Measurements from ENCODE around the gene ZNF770.
A peak's percentile ranks its signal among the peaks of the same experiment; 100 is the strongest.

Gene ZNF770

GRCh38 chr15:34964277-34964676 lies 23.8 kb downstream of the ZNF770 start:
- Histone ChIP-seq H2AFZ (ENCODE audit: low read length) (no peak overlapping the region), H3K27me3 (replicated peaks; ENCODE audit: insufficient read depth, low read length) (no peaks in the 10 kb centered on the region), H3F3A (ENCODE audit: insufficient read depth, low read length) (no peaks in the 10 kb centered on the region), H3K4me3 (ENCODE audit: low read length) (no peak overlapping the region), H3K36me3 (replicated peaks; ENCODE audit: insufficient read depth, low read length) (0 out of 2 replicates have a peak, but pooled peaks cover 6% of the 10 kb centered on the region), H3K4me1 (ENCODE audit: low read length) (peaks cover 3% of the 10 kb centered on the region; the same call in 1 of the 2 replicates), H3K4me2 (ENCODE audit: low read depth, low read length) (no peak overlapping the region), H3K9ac (ENCODE audit: low read length) (no peak overlapping the region), H4K20me1 (ENCODE audit: insufficient read depth, low read length) (no peaks in the 10 kb centered on the region; the same call in 1 of the 2 replicates), H3K9me3 (replicated peaks; ENCODE audit: insufficient read depth, low read length) (no peaks in the 10 kb centered on the region), H3K9me2 (replicated peaks; ENCODE audit: insufficient read depth, low read length) (no peaks in the 10 kb centered on the region), H3K27ac (ENCODE audit: low read length) (no peak overlapping the region), H3K79me2 (ENCODE audit: low read length) (peaks cover 69% of the 10 kb centered on the region)
- no peak for TF ChIP-seq EZH2 (optimal IDR thresholded peaks at IDR 0.05; ENCODE audit: low read depth, low read length)
- TF ChIP-seq CTCF (IDR thresholded peaks at IDR 0.05; ENCODE audit: low read length) = no peak
- no peak for TF ChIP-seq EZH2phosphoT487 (IDR thresholded peaks at IDR 0.05; ENCODE audit: low read length)
- no peak for DNase-seq

GRCh38 chr15:34953851-34954250 lies 34.2 kb downstream of the ZNF770 start:
- 0 out of 2 replicates have a peak overlapping the region, but pooled peaks have one; percentile 14 for H3K4me3 ChIP-seq (ENCODE audit: low read length)
- peak overlapping the region; percentile 65 for H3K4me2 ChIP-seq (ENCODE audit: low read depth, low read length)
- no peaks in the 10 kb centered on the region for H4K20me1 ChIP-seq (ENCODE audit: insufficient read depth, low read length)
- no peaks in the 10 kb centered on the region for H3K27me3 ChIP-seq (replicated peaks; ENCODE audit: insufficient read depth, low read length)
- H3F3A ChIP-seq (ENCODE audit: insufficient read depth, low read length) = peaks cover 14% of the 10 kb centered on the region
- H3K27ac ChIP-seq (ENCODE audit: low read length) = peak overlapping the region; percentile 73; the same call in 1 of the 2 replicates
- H3K9me3 ChIP-seq (replicated peaks; ENCODE audit: insufficient read depth, low read length) = no peaks in the 10 kb centered on the region
- no peak overlapping the region for H2AFZ ChIP-seq (ENCODE audit: low read length)
- no peaks in the 10 kb centered on the region for H3K9me2 ChIP-seq (replicated peaks; ENCODE audit: insufficient read depth, low read length)
- TF ChIP-seq CTCF (IDR thresholded peaks at IDR 0.05; ENCODE audit: low read length) (no peak), EZH2phosphoT487 (IDR thresholded peaks at IDR 0.05; ENCODE audit: low read length) (no peak), EZH2 (optimal IDR thresholded peaks at IDR 0.05; ENCODE audit: low read depth, low read length) (no peak)
- H3K9ac ChIP-seq (ENCODE audit: low read length) = peak overlapping the region; percentile 24; the same call in 1 of the 2 replicates
- H3K36me3 ChIP-seq (replicated peaks; ENCODE audit: insufficient read depth, low read length) = no peaks in the 10 kb centered on the region; the same call in 1 of the 2 replicates
- DNase-seq = peak; percentile 71
- peaks cover 18% of the 10 kb centered on the region for H3K4me1 ChIP-seq (ENCODE audit: low read length)
- H3K79me2 ChIP-seq (ENCODE audit: low read length) = peaks cover 39% of the 10 kb centered on the region

GRCh38 chr15:34952481-34952880 lies 35.6 kb downstream of the ZNF770 start:
- peaks cover 35% of the 10 kb centered on the region for H3K79me2 ChIP-seq (ENCODE audit: low read length)
- H3K4me3 ChIP-seq (ENCODE audit: low read length) = no peak overlapping the region
- H3F3A ChIP-seq (ENCODE audit: insufficient read depth, low read length) = peaks cover 14% of the 10 kb centered on the region
- no peaks in the 10 kb centered on the region for H3K27me3 ChIP-seq (replicated peaks; ENCODE audit: insufficient read depth, low read length)
- H3K9me2 ChIP-seq (replicated peaks; ENCODE audit: insufficient read depth, low read length) = no peaks in the 10 kb centered on the region
- DNase-seq = no peak
- no peak overlapping the region for H3K27ac ChIP-seq (ENCODE audit: low read length)
- H3K4me2 ChIP-seq (ENCODE audit: low read depth, low read length) = no peak overlapping the region
- H3K9me3 ChIP-seq (replicated peaks; ENCODE audit: insufficient read depth, low read length) = no peaks in the 10 kb centered on the region
- H3K36me3 ChIP-seq (replicated peaks; ENCODE audit: insufficient read depth, low read length) = peaks cover 3% of the 10 kb centered on the region; the same call in 1 of the 2 replicates
- no peaks in the 10 kb centered on the region for H4K20me1 ChIP-seq (ENCODE audit: insufficient read depth, low read length)
- H3K9ac ChIP-seq (ENCODE audit: low read length) = no peak overlapping the region
- no peak for TF ChIP-seq EZH2 (optimal IDR thresholded peaks at IDR 0.05; ENCODE audit: low read depth, low read length)
- TF ChIP-seq EZH2phosphoT487 (IDR thresholded peaks at IDR 0.05; ENCODE audit: low read length) = no peak
- no peak for TF ChIP-seq CTCF (IDR thresholded peaks at IDR 0.05; ENCODE audit: low read length)
- peaks cover 18% of the 10 kb centered on the region for H3K4me1 ChIP-seq (ENCODE audit: low read length)
- no peak overlapping the region for H2AFZ ChIP-seq (ENCODE audit: low read length)
